HAP-1 (cell line): ENCODE data around the gene PTGIR.

Experiments used
- DNase-seq, 2 experiments: peaks; one replicate each; pipeline ENCODE4 v3.0.0-alpha.2; 2016 to 2020; ENCODE audit warnings: low spot score in 2 of 2
- H3K27me3 ChIP-seq: fragments of 250-450 bp; sonication (Bioruptor Pico); 2 replicates; pipeline ENCODE4 v1.5.1; 2020; ENCODE audit warnings: low read depth, mild to moderate bottlenecking, moderate library complexity
- H3K36me3 ChIP-seq: fragments of 250-450 bp; sonication (Bioruptor Pico); replicated peaks from 2 replicates; pipeline ENCODE4 v1.5.1; 2020; ENCODE audit warnings: mild to moderate bottlenecking
- H3K4me1 ChIP-seq: fragments of 250-450 bp; sonication (Bioruptor Pico); 2 replicates; pipeline ENCODE4 v1.5.1; 2020; ENCODE audit warnings: mild to moderate bottlenecking
- H3K4me3 ChIP-seq: fragments of 250-450 bp; sonication (Bioruptor Pico); 2 replicates; pipeline ENCODE4 v1.5.1; 2020; ENCODE audit warnings: mild to moderate bottlenecking, moderate library complexity
- H3K9me3 ChIP-seq: fragments of 250-450 bp; sonication (Bioruptor Pico); 2 replicates; pipeline ENCODE4 v1.5.1; 2020; ENCODE audit warnings: mild to moderate bottlenecking, moderate library complexity
- in situ Hi-C: fragments of 300-500 bp; cut with MboI; formaldehyde crosslinking; loops from 3 replicates; pipeline ENCODE4 v1.14.3; 2020; ENCODE audit warnings: low sequenced_read_pairs, inconsistent platforms, mixed read lengths

Gene PTGIR

GRCh38 chr19:46650445-46650844, 25.6 kb upstream of the PTGIR start:
- Histone ChIP-seq H3K36me3 (no peaks in the 10 kb centered on the region), H3K9me3 (no peaks in the 10 kb centered on the region; the same call in 1 of the 2 replicates), H3K27me3 (no peaks in the 10 kb centered on the region), H3K4me3 (no peak overlapping the region), H3K4me1 (no peaks in the 10 kb centered on the region)
- in situ Hi-C loops: no loop called here
- no peak for DNase-seq

GRCh38 chr19:46648961-46649960, 24.4 kb upstream of the PTGIR start:
- Histone ChIP-seq H3K4me3 (no peak overlapping the region), H3K27me3 (no peaks in the 10 kb centered on the region)
- no peak for DNase-seq

GRCh38 chr19:46648060-46648960, 23.4 kb upstream of the PTGIR start:
- DNase-seq: no peak
- no peaks in the 10 kb centered on the region for H3K27me3 ChIP-seq
- H3K4me1 ChIP-seq: no peaks in the 10 kb centered on the region
- H3K36me3 ChIP-seq: no peaks in the 10 kb centered on the region
- no peaks in the 10 kb centered on the region; the same call in 1 of the 2 replicates for H3K9me3 ChIP-seq
- in situ Hi-C loops: no loop called here
- no peak overlapping the region for H3K4me3 ChIP-seq

More at GRCh38 chr19:46648961-46649960, 24.4 kb upstream of the PTGIR start:
- H3K9me3 ChIP-seq: no peaks in the 10 kb centered on the region; the same call in 1 of the 2 replicates
- in situ Hi-C loops: no loop called here
- no peaks in the 10 kb centered on the region for H3K36me3 ChIP-seq
- no peaks in the 10 kb centered on the region for H3K4me1 ChIP-seq

- Histone ChIP-seq H3K4me1 (no peaks in the 10 kb centered on the region), H3K9me3 (no peaks in the 10 kb centered on the region; the same call in 1 of the 2 replicates), H3K36me3 (no peaks in the 10 kb centered on the region), H3K4me3 (no peak overlapping the region), H3K27me3 (no peaks in the 10 kb centered on the region)
- in situ Hi-C loops: no loop called here
- DNase-seq: no peak
These were observed 21.5 kb upstream of the PTGIR start for GRCh38 chr19:46646402-46646801.

- DNase-seq: no peak
- no peaks in the 10 kb centered on the region for H3K36me3 ChIP-seq
- in situ Hi-C loops: no loop called here
- no peaks in the 10 kb centered on the region for H3K27me3 ChIP-seq
- no peaks in the 10 kb centered on the region; the same call in 1 of the 2 replicates for H3K9me3 ChIP-seq
- no peak overlapping the region for H3K4me3 ChIP-seq
- H3K4me1 ChIP-seq: no peaks in the 10 kb centered on the region
These were observed 19.8 kb upstream of the PTGIR start for GRCh38 chr19:46644720-46645119.

- in situ Hi-C loops: no loop called here
- Histone ChIP-seq H3K9me3 (no peaks in the 10 kb centered on the region), H3K27me3 (no peaks in the 10 kb centered on the region), H3K4me3 (no peak overlapping the region), H3K4me1 (no peaks in the 10 kb centered on the region), H3K36me3 (no peaks in the 10 kb centered on the region)
- DNase-seq: no peak
These were observed 15.8 kb upstream of the PTGIR start for GRCh38 chr19:46640656-46641055.

- Histone ChIP-seq H3K9me3 (no peaks in the 10 kb centered on the region), H3K27me3 (no peaks in the 10 kb centered on the region), H3K4me3 (peak overlapping the region; percentile 48), H3K4me1 (no peaks in the 10 kb centered on the region), H3K36me3 (no peaks in the 10 kb centered on the region)
- in situ Hi-C loops: no loop called here
- DNase-seq: no peak
These were observed 14.7 kb upstream of the PTGIR start for GRCh38 chr19:46639358-46640182.

GRCh38 chr19:46637224-46637623, 12.3 kb upstream of the PTGIR start:
- Histone ChIP-seq H3K4me3 (no peak overlapping the region), H3K36me3 (no peaks in the 10 kb centered on the region), H3K9me3 (no peaks in the 10 kb centered on the region), H3K4me1 (peaks cover 5% of the 10 kb centered on the region), H3K27me3 (no peaks in the 10 kb centered on the region)
- DNase-seq: no peak
- in situ Hi-C loops: no loop called here

- no peaks in the 10 kb centered on the region for H3K9me3 ChIP-seq
- no peaks in the 10 kb centered on the region for H3K36me3 ChIP-seq
- no peak within 1 kb of the TSS for H3K4me3 ChIP-seq
- no peak for DNase-seq
- in situ Hi-C loops: no loop called here
- H3K4me1 ChIP-seq: peaks cover 5% of the 10 kb centered on the region
- no peaks in the 10 kb centered on the region for H3K27me3 ChIP-seq
These were observed 11.3 kb upstream of the PTGIR start, which contains the start of gene GNG8 for GRCh38 chr19:46635920-46636761. Gene GNG8, minus strand, starts transcription at chr19:46636202. Its CDS starts 1,520 bp downstream, at chr19:46634682.

- H3K4me1 ChIP-seq: peaks cover 5% of the 10 kb centered on the region
- H3K4me3 ChIP-seq: peak overlapping the region; percentile 38
- no peak for DNase-seq
- H3K9me3 ChIP-seq: no peaks in the 10 kb centered on the region
- in situ Hi-C loops: no loop called here
- no peaks in the 10 kb centered on the region for H3K36me3 ChIP-seq
- H3K27me3 ChIP-seq: no peaks in the 10 kb centered on the region
These were observed 9.8 kb upstream of the PTGIR start for GRCh38 chr19:46634656-46635218.

- Histone ChIP-seq H3K4me1 (peaks cover 5% of the 10 kb centered on the region), H3K9me3 (no peaks in the 10 kb centered on the region), H3K36me3 (no peaks in the 10 kb centered on the region), H3K27me3 (no peaks in the 10 kb centered on the region), H3K4me3 (peak overlapping the region; percentile 38)
- peak; percentile 70 to 97 for DNase-seq
- in situ Hi-C loops: no loop called here
These were observed 9.3 kb upstream of the PTGIR start for GRCh38 chr19:46634045-46634655.

GRCh38 chr19:46633130-46633529, 8.2 kb upstream of the PTGIR start:
- in situ Hi-C loops: no loop called here
- Histone ChIP-seq H3K9me3 (no peaks in the 10 kb centered on the region), H3K4me3 (no peak overlapping the region), H3K36me3 (no peaks in the 10 kb centered on the region), H3K27me3 (no peaks in the 10 kb centered on the region), H3K4me1 (peaks cover 5% of the 10 kb centered on the region)
- no peak for DNase-seq
